Mesenchymal stem cell (in vitro differentiated cells and primary cell): ENCODE data around the gene RBFOX2.

Experiments
- DNase-seq: peaks from one replicate; pipeline ENCODE4 v3.0.0-alpha.2; 2013
- H2AFZ ChIP-seq: one replicate; pipeline ENCODE4 v1.6.1; 2013; ENCODE audit warnings: low read depth, mild to moderate bottlenecking, control low read depth, inconsistent platforms, low read length, moderate library complexity
- H2AK5ac ChIP-seq: 2 replicates; pipeline ENCODE4 v1.6.1; 2013; ENCODE audit warnings: low read length, moderate library complexity, mild to moderate bottlenecking, inconsistent platforms; ENCODE audit not compliant: severe bottlenecking
- H2BK120ac ChIP-seq: one replicate; pipeline ENCODE4 v1.6.1; 2013; ENCODE audit warnings: low read depth, mild to moderate bottlenecking, inconsistent platforms, low read length, moderate library complexity
- H2BK12ac ChIP-seq, 2 experiments: one replicate each; pipeline ENCODE4 v1.6.1; 2013; ENCODE audit warnings: inconsistent platforms in 2 of 2, low read length in 2 of 2, mild to moderate bottlenecking in 2 of 2, moderate library complexity in 2 of 2, control low read depth in 1 of 2
- H2BK15ac ChIP-seq: one replicate; pipeline ENCODE4 v1.6.1; 2013; ENCODE audit warnings: mild to moderate bottlenecking, low read depth, inconsistent platforms; ENCODE audit not compliant: poor library complexity, severe bottlenecking
- H2BK5ac ChIP-seq: 2 replicates; pipeline ENCODE4 v1.6.1; 2013; ENCODE audit warnings: low read depth, mild to moderate bottlenecking, low read length, control low read depth, inconsistent platforms; ENCODE audit not compliant: poor library complexity, severe bottlenecking
- H3K14ac ChIP-seq, 2 experiments: one replicate each; pipeline ENCODE4 v1.6.1; 2013; ENCODE audit warnings: inconsistent platforms in 2 of 2, low read length in 2 of 2, control low read depth in 1 of 2, mild to moderate bottlenecking in 1 of 2, moderate library complexity in 1 of 2
- H3K18ac ChIP-seq, 2 experiments: one replicate each; pipeline ENCODE4 v1.6.1; 2013; ENCODE audit warnings: inconsistent platforms in 2 of 2, low read length in 2 of 2, control low read depth in 1 of 2, low read depth in 1 of 2, mild to moderate bottlenecking in 1 of 2
- H3K23ac ChIP-seq, 2 experiments: one replicate each; pipeline ENCODE4 v1.6.1; 2013; ENCODE audit warnings: inconsistent platforms in 2 of 2, low read length in 2 of 2, mild to moderate bottlenecking in 2 of 2, moderate library complexity in 2 of 2, control low read depth in 1 of 2
- H3K27ac ChIP-seq: 2 replicates; pipeline ENCODE4 v1.5.1; 2013; ENCODE audit warnings: mild to moderate bottlenecking, moderate library complexity, low read length, control low read depth, inconsistent platforms; ENCODE audit not compliant: poor library complexity, severe bottlenecking
- H3K27me3 ChIP-seq, 2 experiments: 2 replicates each; pipeline versions ENCODE4 v1.6.1 to v1.7.0; 2013; ENCODE audit warnings: low read length in 2 of 2, mild to moderate bottlenecking in 2 of 2, moderate library complexity in 2 of 2, control low read depth in 1 of 2, inconsistent platforms in 1 of 2; ENCODE audit not compliant: control insufficient read depth in 1 of 2, insufficient read depth in 1 of 2
- H3K36me3 ChIP-seq, 2 experiments: 2 replicates each; pipeline versions ENCODE4 v1.6.1 to v1.7.0; 2013; ENCODE audit warnings: low read length in 2 of 2, control low read depth in 1 of 2, inconsistent platforms in 1 of 2, low read depth in 1 of 2, mild to moderate bottlenecking in 1 of 2; ENCODE audit not compliant: insufficient read depth in 2 of 2, control insufficient read depth in 1 of 2
- H3K4ac ChIP-seq, 2 experiments: one replicate each; pipeline ENCODE4 v1.6.1; 2013; ENCODE audit warnings: inconsistent platforms in 2 of 2, low read length in 2 of 2, mild to moderate bottlenecking in 2 of 2, moderate library complexity in 2 of 2, control low read depth in 1 of 2, low read depth in 1 of 2
- H3K4me1 ChIP-seq: 2 replicates; pipeline ENCODE4 v1.6.1; 2013; ENCODE audit warnings: low read depth, low read length, control low read depth; ENCODE audit not compliant: control insufficient read depth, insufficient read depth
- H3K4me2 ChIP-seq: 2 replicates; pipeline ENCODE4 v1.6.1; 2013; ENCODE audit warnings: low read length, mild to moderate bottlenecking, inconsistent platforms; ENCODE audit not compliant: poor library complexity, severe bottlenecking
- H3K4me3 ChIP-seq, 2 experiments: 2 replicates each; pipeline versions ENCODE4 v1.5.1 to v1.7.0; 2013; ENCODE audit warnings: low read length in 2 of 2, mild to moderate bottlenecking in 2 of 2, control low read depth in 1 of 2, low read depth in 1 of 2; ENCODE audit not compliant: insufficient read depth in 1 of 2
- H3K79me1 ChIP-seq: replicated peaks from 2 replicates; pipeline ENCODE4 v1.6.1; 2013; ENCODE audit warnings: mild to moderate bottlenecking, control low read depth, low read length, inconsistent platforms; ENCODE audit not compliant: poor library complexity, severe bottlenecking
- H3K9ac ChIP-seq: 2 replicates; pipeline ENCODE4 v1.7.0; 2013; ENCODE audit warnings: mild to moderate bottlenecking, low read length, moderate library complexity
- H3K9me3 ChIP-seq: 2 replicates; pipeline ENCODE4 v1.7.0; 2013; ENCODE audit warnings: mild to moderate bottlenecking, low read length; ENCODE audit not compliant: control insufficient read depth
- H4K8ac ChIP-seq: one replicate; pipeline ENCODE4 v1.6.1; 2013; ENCODE audit warnings: inconsistent platforms, mild to moderate bottlenecking, low read length, moderate library complexity
- H4K91ac ChIP-seq: one replicate; pipeline ENCODE4 v1.6.1; 2013; ENCODE audit warnings: mild to moderate bottlenecking, low read length, inconsistent platforms
- WGBS: methylation state at CpG from one replicate; pipeline ENCODE4 v1.1.7; 2013; ENCODE audit warnings: mixed read lengths; 5-methylcytosine and 5-hydroxymethylcytosine counted together

RBFOX2 gene

DNA sequence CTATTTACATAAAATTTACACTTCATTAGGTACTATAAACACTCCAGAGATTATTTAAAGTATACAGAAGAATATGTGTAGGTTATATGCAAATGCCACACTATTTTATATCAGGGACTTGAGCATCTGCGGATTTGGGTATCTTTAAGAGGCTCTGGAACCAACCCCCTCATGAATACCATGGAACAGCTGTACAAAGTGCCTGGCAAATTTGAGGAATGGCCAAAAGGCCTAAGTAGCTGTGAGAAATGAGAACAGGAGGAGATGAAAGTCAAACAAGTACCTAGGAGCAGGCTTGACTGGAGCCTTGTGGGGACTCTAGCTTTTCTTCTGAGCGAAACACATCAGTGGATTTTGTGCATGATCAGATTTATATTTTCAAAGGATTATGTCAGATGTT is 149.3 kb downstream of the RBFOX2 start:
- H3K9ac ChIP-seq: no peak overlapping the region
- no peak overlapping the region for H3K4ac ChIP-seq
- H3K18ac ChIP-seq: no peak overlapping the region
- no peak overlapping the region for H3K4me3 ChIP-seq
- no peak overlapping the region for H4K91ac ChIP-seq
- no peaks in the 10 kb centered on the region for H3K36me3 ChIP-seq
- no peak overlapping the region for H3K23ac ChIP-seq
- H3K4me1 ChIP-seq: peaks cover 3% of the 10 kb centered on the region
- H2BK5ac ChIP-seq: no peak overlapping the region
- H3K27ac ChIP-seq: no peak overlapping the region
- WGBS: 100% methylated on average over 2 of the region's 2 CpGs
- H3K79me1 ChIP-seq: peaks cover 32% of the 10 kb centered on the region
- H2BK12ac ChIP-seq: no peak overlapping the region
- no peak overlapping the region for H3K4me2 ChIP-seq
- H3K9me3 ChIP-seq: no peaks in the 10 kb centered on the region
- H3K27me3 ChIP-seq: no peaks in the 10 kb centered on the region
- no peak overlapping the region for H2BK15ac ChIP-seq
- H2BK120ac ChIP-seq: no peak overlapping the region
- no peak for DNase-seq
- no peak overlapping the region for H2AFZ ChIP-seq
- H4K8ac ChIP-seq: no peak overlapping the region
- peak overlapping the region; percentile 72 for H2AK5ac ChIP-seq
- no peak overlapping the region for H3K14ac ChIP-seq

- Histone ChIP-seq H3K27ac (no peak overlapping the region), H2BK15ac (no peak overlapping the region), H3K4me1 (peaks cover 3% of the 10 kb centered on the region), H3K14ac (no peak overlapping the region), H3K4ac (no peak overlapping the region), H3K18ac (no peak overlapping the region), H3K79me1 (peaks cover 35% of the 10 kb centered on the region), H4K91ac (no peak overlapping the region), H3K4me3 (no peak overlapping the region), H2BK5ac (no peak overlapping the region), H3K23ac (no peak overlapping the region), H3K9ac (no peak overlapping the region), H2AFZ (no peak overlapping the region), H2AK5ac (no peak overlapping the region), H3K4me2 (no peak overlapping the region), H3K9me3 (no peaks in the 10 kb centered on the region), H3K27me3 (no peaks in the 10 kb centered on the region), H2BK120ac (no peak overlapping the region), H4K8ac (no peak overlapping the region), H3K36me3 (peaks cover 2 to 4% of the 10 kb centered on the region in 2 experiments), H2BK12ac (no peak overlapping the region)
- no peak for DNase-seq
- WGBS: 100% methylated on average over 3 of the region's 3 CpGs
These were observed 155.2 kb downstream of the RBFOX2 start for GRCh38 chr22:35873426-35873825.

DNA sequence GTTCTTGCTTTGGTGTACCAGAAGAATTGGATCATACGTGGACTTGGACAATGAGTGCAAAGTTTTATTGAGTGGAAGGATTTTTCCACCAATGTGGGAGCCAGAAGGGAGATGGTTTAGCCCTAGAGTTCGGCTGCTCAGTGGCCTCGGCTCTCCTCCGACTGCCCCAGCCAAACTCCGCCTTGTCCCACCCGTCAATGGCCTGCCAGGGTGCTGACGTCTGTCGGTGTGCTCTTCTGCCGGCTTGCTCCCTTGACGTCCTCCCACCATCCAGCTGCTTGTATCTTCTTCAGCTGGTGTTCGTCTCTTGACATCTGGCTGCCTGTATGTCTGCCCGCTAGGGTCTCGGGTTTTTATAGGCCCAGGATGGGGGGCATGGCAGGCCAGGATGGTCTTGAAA is 156.2 kb downstream of the RBFOX2 start:
- Histone ChIP-seq H3K14ac (no peak overlapping the region), H3K79me1 (peaks cover 33% of the 10 kb centered on the region), H3K4me2 (no peak overlapping the region), H3K4ac (no peak overlapping the region), H2BK12ac (no peak overlapping the region), H3K27me3 (no peaks in the 10 kb centered on the region), H4K91ac (no peak overlapping the region), H3K9ac (no peak overlapping the region), H3K4me3 (no peak overlapping the region), H3K4me1 (peaks cover 3% of the 10 kb centered on the region), H2AK5ac (no peak overlapping the region), H3K23ac (no peak overlapping the region), H2BK120ac (no peak overlapping the region), H2BK5ac (no peak overlapping the region), H3K36me3 (peaks cover 2 to 4% of the 10 kb centered on the region in 2 experiments), H3K27ac (no peak overlapping the region), H3K9me3 (no peaks in the 10 kb centered on the region), H3K18ac (no peak overlapping the region), H4K8ac (no peak overlapping the region), H2AFZ (no peak overlapping the region), H2BK15ac (no peak overlapping the region)
- no peak for DNase-seq
- 93% methylated on average over 13 of the region's 13 CpGs for WGBS

DNA sequence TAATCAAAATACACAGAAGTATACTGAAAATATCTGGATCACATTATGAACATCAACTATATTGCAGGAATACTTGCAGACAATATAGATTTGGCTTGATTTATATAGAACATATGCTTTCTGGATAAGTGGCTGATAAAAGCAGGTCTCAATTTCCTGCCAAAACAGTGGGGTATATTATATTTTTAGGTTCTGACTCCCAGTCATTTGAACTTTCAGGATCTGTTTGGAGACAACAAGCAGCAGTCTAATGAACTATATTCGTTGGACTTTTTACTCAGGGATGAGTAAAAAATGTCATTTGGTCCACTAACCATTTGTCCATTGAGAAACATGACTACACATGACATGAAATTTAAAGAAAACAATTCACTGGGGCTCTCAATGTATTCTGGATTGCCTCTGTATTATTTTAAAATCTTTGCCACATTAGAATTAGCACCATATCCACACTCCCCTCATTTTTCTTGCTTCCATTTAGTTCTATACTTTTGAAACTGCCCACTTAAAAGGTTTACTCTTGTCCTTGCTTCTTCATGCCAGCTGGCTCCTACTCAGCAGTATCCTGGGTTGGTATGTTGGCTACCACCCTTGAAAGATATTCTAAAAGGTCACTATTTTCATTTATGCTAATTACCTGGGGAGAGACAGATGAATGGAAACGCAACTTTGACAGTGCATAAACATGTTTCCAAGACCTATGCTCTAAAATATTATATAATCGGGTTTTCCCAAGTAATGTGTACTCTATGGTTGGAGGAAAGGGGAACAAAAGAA is 157.9 kb downstream of the RBFOX2 start:
- H2BK12ac ChIP-seq: no peak overlapping the region
- 100% methylated on average over 1 of the region's 3 CpGs for WGBS
- no peak overlapping the region for H3K18ac ChIP-seq
- H3K27me3 ChIP-seq: no peaks in the 10 kb centered on the region
- no peak overlapping the region for H2AFZ ChIP-seq
- no peak overlapping the region for H3K4me3 ChIP-seq
- no peak overlapping the region for H2BK5ac ChIP-seq
- H3K4me1 ChIP-seq: peaks cover 3% of the 10 kb centered on the region
- no peak overlapping the region for H3K4ac ChIP-seq
- H4K91ac ChIP-seq: no peak overlapping the region
- no peak overlapping the region for H2AK5ac ChIP-seq
- DNase-seq: no peak
- H3K36me3 ChIP-seq: peaks cover 2 to 4% of the 10 kb centered on the region in 2 experiments
- no peak overlapping the region for H3K14ac ChIP-seq
- no peak overlapping the region for H4K8ac ChIP-seq
- H2BK15ac ChIP-seq: no peak overlapping the region
- no peak overlapping the region for H3K23ac ChIP-seq
- H3K9ac ChIP-seq: no peak overlapping the region
- H2BK120ac ChIP-seq: no peak overlapping the region
- H3K27ac ChIP-seq: no peak overlapping the region
- H3K4me2 ChIP-seq: no peak overlapping the region
- H3K9me3 ChIP-seq: no peaks in the 10 kb centered on the region
- peaks cover 36% of the 10 kb centered on the region for H3K79me1 ChIP-seq
